ENCODE measurements around the gene MFNG. TPM values are rescaled to one million over a fixed set of nuclear protein-coding genes. Genes with fewer than 3 reads are reported as not detected.

The MFNG gene
- total RNA-seq, 1 experiment from 2014 or later: 3.3 TPM

- H3K79me2 ChIP-seq (ENCODE audit: insufficient read depth, low read length): no peaks in the 10 kb centered on the region
These were observed 44.0 kb downstream of the MFNG start for GRCh38 chr22:37442135-37442534.

More at GRCh38 chr22:37442135-37442534, 44.0 kb downstream of the MFNG start:
- no peak overlapping the region for H4K8ac ChIP-seq (replicated peaks; ENCODE audit: insufficient read length, low read depth, low read length)
- no peaks in the 10 kb centered on the region for H3K23me2 ChIP-seq (ENCODE audit: insufficient read length, low read depth, low read length, poor library complexity, severe bottlenecking)
- no peaks in the 10 kb centered on the region for H4K20me1 ChIP-seq (ENCODE audit: control insufficient read depth, insufficient read depth, insufficient read length)
- no peak overlapping the region for H3K4ac ChIP-seq (ENCODE audit: low read depth, low read length)
- TF ChIP-seq, protein P1, sequence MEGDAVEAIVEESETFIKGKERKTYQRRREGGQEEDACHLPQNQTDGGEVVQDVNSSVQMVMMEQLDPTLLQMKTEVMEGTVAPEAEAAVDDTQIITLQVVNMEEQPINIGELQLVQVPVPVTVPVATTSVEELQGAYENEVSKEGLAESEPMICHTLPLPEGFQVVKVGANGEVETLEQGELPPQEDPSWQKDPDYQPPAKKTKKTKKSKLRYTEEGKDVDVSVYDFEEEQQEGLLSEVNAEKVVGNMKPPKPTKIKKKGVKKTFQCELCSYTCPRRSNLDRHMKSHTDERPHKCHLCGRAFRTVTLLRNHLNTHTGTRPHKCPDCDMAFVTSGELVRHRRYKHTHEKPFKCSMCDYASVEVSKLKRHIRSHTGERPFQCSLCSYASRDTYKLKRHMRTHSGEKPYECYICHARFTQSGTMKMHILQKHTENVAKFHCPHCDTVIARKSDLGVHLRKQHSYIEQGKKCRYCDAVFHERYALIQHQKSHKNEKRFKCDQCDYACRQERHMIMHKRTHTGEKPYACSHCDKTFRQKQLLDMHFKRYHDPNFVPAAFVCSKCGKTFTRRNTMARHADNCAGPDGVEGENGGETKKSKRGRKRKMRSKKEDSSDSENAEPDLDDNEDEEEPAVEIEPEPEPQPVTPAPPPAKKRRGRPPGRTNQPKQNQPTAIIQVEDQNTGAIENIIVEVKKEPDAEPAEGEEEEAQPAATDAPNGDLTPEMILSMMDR (conservative IDR thresholded peaks at IDR 0.05): no peak
- H3K23ac ChIP-seq (ENCODE audit: insufficient read length, low read depth, low read length): no peak overlapping the region
- no peaks in the 10 kb centered on the region for H3K27me3 ChIP-seq (ENCODE audit: insufficient read depth, low read length)
- H3K27ac ChIP-seq (ENCODE audit: insufficient read length, low read depth, low read length): no peak overlapping the region
- H3K4me3 Mint-ChIP-seq: no peak overlapping the region
- no peak overlapping the region for H4K5ac ChIP-seq (ENCODE audit: insufficient read length, low read depth, low read length)
- no peak overlapping the region for H2BK12ac ChIP-seq (ENCODE audit: insufficient read length, low read depth, low read length)
- H3K4me1 Mint-ChIP-seq: no peaks in the 10 kb centered on the region
- no peak overlapping the region for H3T11ph ChIP-seq (ENCODE audit: low read length)
- H3K14ac ChIP-seq (ENCODE audit: insufficient read depth, low read length): no peak overlapping the region
- no peak overlapping the region for H3K18ac ChIP-seq (ENCODE audit: insufficient read length, low read depth, low read length)
- H3K79me1 ChIP-seq (ENCODE audit: insufficient read depth, low read depth, low read length, poor library complexity, severe bottlenecking): no peaks in the 10 kb centered on the region
- H2BK15ac ChIP-seq (ENCODE audit: low read depth, low read length): no peak overlapping the region
- H2BK120ac ChIP-seq (ENCODE audit: low read depth, low read length, poor library complexity, severe bottlenecking): no peak overlapping the region
- H3K36me3 Mint-ChIP-seq (ENCODE audit: insufficient read depth in 1 of 3, low read depth in 3 of 3): peaks cover 0 to 4% (median 3%) of the 10 kb centered on the region in 3 experiments; a peak in 1 of 7 replicates
- H2AK5ac ChIP-seq (ENCODE audit: insufficient read length, low read length): no peak overlapping the region
- H3K4me1 ChIP-seq (ENCODE audit: insufficient read depth, low read length): no peaks in the 10 kb centered on the region
- no peak overlapping the region for H2BK5ac ChIP-seq (ENCODE audit: insufficient read length, low read length)
- WGBS (ENCODE audit: extremely low coverage, insufficient read length, low lambda C conversion rate): no CpG with 5 or more reads among the region's 8 CpGs
- H3K9ac ChIP-seq (ENCODE audit: extremely low read depth, insufficient read length, low read length): no peak overlapping the region
- DNase-seq: no peak
- no peak overlapping the region for H3K4me2 ChIP-seq (ENCODE audit: insufficient read depth, insufficient read length, low read length)
- peaks cover 44% of the 10 kb centered on the region for H3K27me3 Mint-ChIP-seq (ENCODE audit: low read depth)
- H3K27ac Mint-ChIP-seq: no peak overlapping the region
- no peak overlapping the region for H2AFZ ChIP-seq (ENCODE audit: low read length)
- no peaks in the 10 kb centered on the region for H3K9me3 ChIP-seq (ENCODE audit: control insufficient read depth, low read depth, low read length)
- H3K56ac ChIP-seq (ENCODE audit: insufficient read length, low read depth, low read length): no peak overlapping the region
- peaks cover 5% of the 10 kb centered on the region in 2 experiments; a peak in 4 of 5 replicates for H3K9me3 Mint-ChIP-seq
- no peak overlapping the region for H2BK20ac ChIP-seq (ENCODE audit: low read depth, low read length, poor library complexity, severe bottlenecking)
- no peak overlapping the region for H4K91ac ChIP-seq (ENCODE audit: insufficient read length, low read depth, low read length)

Data from H9 (cell line).